Keratinocyte (primary cell): ENCODE results near the gene CDKN2AIPNL. TPM values are rescaled to one million over a fixed set of nuclear protein-coding genes. Genes with fewer than 3 reads are reported as not detected.
A peak's percentile ranks its signal among the peaks of the same experiment; 100 is the strongest.

ENCODE experiments used
- DNase-seq: peaks from one replicate; pipeline ENCODE4 v3.0.0-alpha.2; 2011; ENCODE audit warnings: low read depth, missing footprints, low spot score
- FAIRE-seq: peaks from 2 replicates; lab custom pipeline; 2011; peaks lifted over from hg19 to GRCh38; lab: Jason Lieb, UNC
- H2AFZ ChIP-seq: 2 replicates; pipeline ENCODE4 v1.6.0; 2012; ENCODE audit warnings: low read length, control low read depth, inconsistent platforms; ENCODE audit not compliant: control insufficient read depth
- H3K27ac ChIP-seq: 2 replicates; pipeline ENCODE4 v1.5.1; 2011; ENCODE audit warnings: low read length; ENCODE audit not compliant: control insufficient read depth, insufficient read depth
- H3K27me3 ChIP-seq: 3 replicates; pipeline ENCODE4 v1.6.0; 2011; ENCODE audit warnings: low read length; ENCODE audit not compliant: control insufficient read depth, insufficient read depth; ENCODE audit errors: extremely low read depth
- H3K36me3 ChIP-seq, 2 experiments: 2 replicates in 1 of 2; 3 replicates in 1 of 2; pipeline ENCODE4 v1.5.1; 2011; ENCODE audit warnings: low read length in 2 of 2, mild to moderate bottlenecking in 1 of 2; ENCODE audit not compliant: control insufficient read depth in 2 of 2, insufficient read depth in 2 of 2; ENCODE audit errors: extremely low read depth in 1 of 2
- H3K4me1 ChIP-seq: 3 replicates; pipeline ENCODE4 v1.5.1; 2011; ENCODE audit warnings: low read length; ENCODE audit not compliant: control insufficient read depth, insufficient read depth; ENCODE audit errors: extremely low read depth
- H3K4me2 ChIP-seq: 3 replicates; pipeline ENCODE4 v1.6.0; 2011; ENCODE audit warnings: low read depth, low read length; ENCODE audit not compliant: control insufficient read depth, insufficient read depth; ENCODE audit errors: extremely low read depth
- H3K4me3 ChIP-seq, 3 experiments: fragments of 200-600 bp in 1 of 3; sonication (generic) in 1 of 3; 2 replicates in 2 of 3; 3 replicates in 1 of 3; pipeline ENCODE4 v1.5.1; 2011 to 2016; ENCODE audit warnings: low read length in 3 of 3, mild to moderate bottlenecking in 3 of 3, control low read depth in 2 of 3, inconsistent platforms in 1 of 3, low read depth in 1 of 3, mixed read lengths in 1 of 3, mixed run types in 1 of 3, moderate library complexity in 1 of 3; ENCODE audit not compliant: control insufficient read depth in 2 of 3, insufficient read depth in 2 of 3; ENCODE audit errors: extremely low read depth in 1 of 3
- H3K79me2 ChIP-seq: 2 replicates; pipeline ENCODE4 v1.6.0; 2012; ENCODE audit warnings: low read length; ENCODE audit not compliant: control insufficient read depth, insufficient read depth
- H3K9ac ChIP-seq: 3 replicates; pipeline ENCODE4 v1.6.0; 2011; ENCODE audit warnings: low read length; ENCODE audit not compliant: control insufficient read depth, insufficient read depth; ENCODE audit errors: extremely low read depth
- H3K9me1 ChIP-seq: 3 replicates; pipeline ENCODE4 v1.6.0; 2011; ENCODE audit warnings: low read length; ENCODE audit not compliant: control insufficient read depth, insufficient read depth; ENCODE audit errors: extremely low read depth
- H3K9me3 ChIP-seq: 2 replicates; pipeline ENCODE4 v1.5.1; 2012; ENCODE audit warnings: low read depth, low read length; ENCODE audit not compliant: control insufficient read depth
- H4K20me1 ChIP-seq: 3 replicates; pipeline ENCODE4 v1.6.0; 2011; ENCODE audit warnings: low read length; ENCODE audit not compliant: control insufficient read depth, insufficient read depth; ENCODE audit errors: extremely low read depth
- CTCF ChIP-seq, 3 experiments: IDR thresholded peaks in 1 of 3; conservative IDR thresholded peaks in 1 of 3; optimal IDR thresholded peaks in 1 of 3; 2 replicates in 2 of 3; 3 replicates in 1 of 3; pipeline versions ENCODE3 to v1.5.1; 2011; ENCODE audit warnings: low read length in 3 of 3, mild to moderate bottlenecking in 3 of 3, moderate library complexity in 2 of 3, control low read depth in 1 of 3, inconsistent platforms in 1 of 3; ENCODE audit not compliant: insufficient read depth in 2 of 3; ENCODE audit errors: extremely low read depth in 1 of 3
- EZH2 ChIP-seq: IDR thresholded peaks from one replicate; pipeline ENCODE4 v1.6.1; 2012; ENCODE audit warnings: inconsistent platforms, mild to moderate bottlenecking, low read length, moderate library complexity
- dilution Hi-C: fragments of 300-500 bp; cut with MboI; formaldehyde crosslinking; loops from one replicate; pipeline ENCODE4 v1.7.0; 2020; ENCODE audit warnings: low sequenced_read_pairs; ENCODE audit not compliant: extremely low pct_ligation_motif_present
- polyA plus RNA-seq, 5 experiments: library from polyadenylated mRNA; depleted of rRNA in 3 of 5; stranded (reverse) in 3 of 5; stranded (forward) in 1 of 5; unstranded in 1 of 5; fragments of >200 nt; gene quantifications; 1 replicate in 1 of 5; 2 replicates in 3 of 5; 3 replicates in 1 of 5; pipeline versions ENCODE4 v1.2.1 to v1.2.3, GENCODE V29; 2011 to 2012; ENCODE audit warnings: missing spikeins in 2 of 5, low read depth in 1 of 5, low replicate concordance in 1 of 5

Gene CDKN2AIPNL
- polyA plus RNA-seq, 1 donor (not counting 4 experiments of a cell fraction or from before 2014, with no cell fraction given) = 28.4 TPM

GRCh38 chr5:134370311-134370870 lies 41.3 kb downstream of the CDKN2AIPNL start:
- Histone ChIP-seq H2AFZ (peak overlapping the region; percentile 88), H3K27me3 (no peaks in the 10 kb centered on the region), H3K4me2 (peak overlapping the region; percentile 100), H3K27ac (peak overlapping the region; percentile 96), H3K36me3 (peaks cover 0 to 6% of the 10 kb centered on the region in 2 experiments), H4K20me1 (no peaks in the 10 kb centered on the region), H3K9me3 (no peaks in the 10 kb centered on the region), H3K9me1 (no peaks in the 10 kb centered on the region), H3K4me3 (peak overlapping the region; percentile 64 to 99 (median 83)), H3K79me2 (peaks cover 52% of the 10 kb centered on the region), H3K4me1 (peaks cover 18% of the 10 kb centered on the region), H3K9ac (peak overlapping the region; percentile 99)
- dilution Hi-C loops = no loop called here
- no peak for DNase-seq
- no peak for TF ChIP-seq CTCF (optimal IDR thresholded peaks at IDR 0.05 in 1 of 3, IDR thresholded peaks at IDR 0.05 in 1 of 3, conservative IDR thresholded peaks at IDR 0.05 in 1 of 3; ENCODE audit: extremely low read depth in 1 of 3, insufficient read depth in 2 of 3, low read length in 3 of 3)
- TF ChIP-seq EZH2 = no peak
- no peak for FAIRE-seq

GRCh38 chr5:134365604-134366003 lies 46.1 kb downstream of the CDKN2AIPNL start:
- Histone ChIP-seq H2AFZ (no peak overlapping the region), H4K20me1 (no peaks in the 10 kb centered on the region), H3K9me1 (no peaks in the 10 kb centered on the region), H3K9me3 (no peaks in the 10 kb centered on the region), H3K27ac (no peak overlapping the region), H3K9ac (no peak overlapping the region), H3K36me3 (no peaks in the 10 kb centered on the region), H3K4me3 (no peak overlapping the region), H3K4me2 (peak overlapping the region; percentile 73), H3K79me2 (peaks cover 15% of the 10 kb centered on the region), H3K4me1 (peaks cover 9% of the 10 kb centered on the region), H3K27me3 (no peaks in the 10 kb centered on the region)
- dilution Hi-C loops = no loop called here
- no peak for DNase-seq
- no peak for TF ChIP-seq EZH2
- FAIRE-seq = no peak

- no peak for FAIRE-seq
- no peak for TF ChIP-seq EZH2
- TF ChIP-seq CTCF (optimal IDR thresholded peaks at IDR 0.05 in 1 of 3, IDR thresholded peaks at IDR 0.05 in 1 of 3, conservative IDR thresholded peaks at IDR 0.05 in 1 of 3; ENCODE audit: extremely low read depth in 1 of 3, insufficient read depth in 2 of 3, low read length in 3 of 3) = no peak
- dilution Hi-C loops = no loop called here
These were observed 56.0 kb downstream of the CDKN2AIPNL start for GRCh38 chr5:134355681-134356080.

More at GRCh38 chr5:134355681-134356080, 56.0 kb downstream of the CDKN2AIPNL start:
- H3K9ac ChIP-seq = no peak overlapping the region
- H3K9me3 ChIP-seq = no peaks in the 10 kb centered on the region
- no peak overlapping the region for H3K4me2 ChIP-seq
- H3K27ac ChIP-seq = no peak overlapping the region
- no peak for DNase-seq
- no peaks in the 10 kb centered on the region for H3K79me2 ChIP-seq
- H3K4me3 ChIP-seq = no peak overlapping the region
- no peaks in the 10 kb centered on the region for H3K27me3 ChIP-seq
- no peak overlapping the region for H2AFZ ChIP-seq
- no peaks in the 10 kb centered on the region for H3K36me3 ChIP-seq
- H4K20me1 ChIP-seq = no peaks in the 10 kb centered on the region
- peaks cover 5% of the 10 kb centered on the region for H3K4me1 ChIP-seq
- H3K9me1 ChIP-seq = no peaks in the 10 kb centered on the region
